COLO668 (cell line): ENCODE results near the gene PLA2G6.
A peak's percentile ranks its signal among the peaks of the same experiment; 100 is the strongest.
"Not testable (repeated sequence)": the region's sequence is repeated elsewhere in the genome, so short reads cannot be mapped to it uniquely, and the experiment has no call there.

Experiments used
- DNase-seq: peaks from one replicate; lab custom pipeline; 2025; ENCODE audit not compliant: unreplicated experiment; lab: John Stamatoyannopoulos, UW

The PLA2G6 gene

GRCh38 chr22:38169116-38169515 is 12.5 kb downstream of the PLA2G6 start:
- no peak for DNase-seq

- DNase-seq, result peak; percentile 20
Observed at GRCh38 chr22:38167988-38168407, 13.6 kb downstream of the PLA2G6 start.

GRCh38 chr22:38165922-38166593 is 15.6 kb downstream of the PLA2G6 start:
- DNase-seq, result no peak

GRCh38 chr22:38164551-38164918 is 17.1 kb downstream of the PLA2G6 start:
- DNase-seq, result no peak

- peak; percentile 66 for DNase-seq
Observed at GRCh38 chr22:38163844-38164550, 17.6 kb downstream of the PLA2G6 start.

GRCh38 chr22:38162881-38163843 is 18.5 kb downstream of the PLA2G6 start:
- no peak for DNase-seq

- DNase-seq, result no peak
Observed at GRCh38 chr22:38155703-38156102, 25.9 kb downstream of the PLA2G6 start.

- not testable (repeated sequence) for DNase-seq
Observed at GRCh38 chr22:38154563-38154915, 27.1 kb downstream of the PLA2G6 start.

GRCh38 chr22:38153821-38154562 is 27.6 kb downstream of the PLA2G6 start:
- DNase-seq, result no peak

- DNase-seq, result no peak
Observed at GRCh38 chr22:38151126-38151500, 30.5 kb downstream of the PLA2G6 start.

GRCh38 chr22:38148245-38148644 is 33.4 kb downstream of the PLA2G6 start:
- no peak for DNase-seq

- not testable (repeated sequence) for DNase-seq
Observed at GRCh38 chr22:38146166-38146565, 35.5 kb downstream of the PLA2G6 start.

- peak; percentile 51 for DNase-seq
Observed at GRCh38 chr22:38144025-38144405, 37.6 kb downstream of the PLA2G6 start.

GRCh38 chr22:38142606-38143005 is 39.0 kb downstream of the PLA2G6 start:
- DNase-seq, result no peak

GRCh38 chr22:38141217-38141973 is 40.2 kb downstream of the PLA2G6 start:
- DNase-seq, result no peak

GRCh38 chr22:38139901-38140300 is 41.7 kb downstream of the PLA2G6 start:
- DNase-seq, result no peak

GRCh38 chr22:38138961-38139360 is 42.7 kb downstream of the PLA2G6 start:
- DNase-seq, result no peak

GRCh38 chr22:38137876-38138687 is 43.5 kb downstream of the PLA2G6 start:
- no peak for DNase-seq

GRCh38 chr22:38136607-38137006 is 45.0 kb downstream of the PLA2G6 start:
- DNase-seq, result no peak
